Endodermal cell (in vitro differentiated cells): ENCODE results near the gene TSHZ2. TPM values are rescaled to one million over a fixed set of nuclear protein-coding genes. Genes with fewer than 3 reads are reported as not detected.
"Not testable (repeated sequence)": the region's sequence is repeated elsewhere in the genome, so short reads cannot be mapped to it uniquely, and the experiment has no call there.

Experiments
- DNase-seq: peaks from one replicate; pipeline ENCODE4 v3.0.0-alpha.2; 2017
- H3K27ac ChIP-seq: 2 replicates; pipeline ENCODE4 v1.5.1; 2013; ENCODE audit warnings: mild to moderate bottlenecking, low read depth, low read length, moderate library complexity
- H3K27me3 ChIP-seq: 2 replicates; pipeline ENCODE4 v1.6.1; 2013; ENCODE audit warnings: mild to moderate bottlenecking, low read length, moderate library complexity; ENCODE audit not compliant: insufficient read depth, control insufficient read depth, poor library complexity, severe bottlenecking
- H3K36me3 ChIP-seq: 2 replicates; pipeline ENCODE4 v1.7.0; 2013; ENCODE audit warnings: mild to moderate bottlenecking, low read length, moderate library complexity; ENCODE audit not compliant: control insufficient read depth, insufficient read depth
- H3K4me1 ChIP-seq: one replicate; pipeline ENCODE4 v1.7.0; 2013; ENCODE audit warnings: low read length; ENCODE audit not compliant: control insufficient read depth, insufficient read depth
- H3K4me3 ChIP-seq: 2 replicates; pipeline ENCODE4 v1.5.1; 2013; ENCODE audit warnings: mild to moderate bottlenecking, low read length, moderate library complexity
- H3K9ac ChIP-seq: 2 replicates; pipeline ENCODE4 v1.6.1; 2013; ENCODE audit warnings: mild to moderate bottlenecking, low read length, moderate library complexity; ENCODE audit not compliant: poor library complexity, severe bottlenecking; ENCODE audit errors: extremely low read depth
- H3K9me3 ChIP-seq: 2 replicates; pipeline ENCODE4 v1.6.1; 2013; ENCODE audit warnings: mild to moderate bottlenecking, low read length, moderate library complexity; ENCODE audit not compliant: control insufficient read depth
- H3K27ac Mint-ChIP-seq: 2 replicates; pipeline ENCODE4 v1.8.0; 2020; ENCODE audit warnings: mixed read lengths
- H3K27me3 Mint-ChIP-seq: 2 replicates; pipeline ENCODE4 v1.8.0; 2021; ENCODE audit warnings: mild to moderate bottlenecking, mixed read lengths; ENCODE audit not compliant: insufficient read depth
- H3K36me3 Mint-ChIP-seq: 2 replicates; pipeline ENCODE4 v1.8.0; 2020; ENCODE audit warnings: low read depth, mixed read lengths
- H3K4me1 Mint-ChIP-seq: 2 replicates; pipeline ENCODE4 v1.8.0; 2020; ENCODE audit warnings: mixed read lengths
- H3K4me3 Mint-ChIP-seq: 2 replicates; pipeline ENCODE4 v1.8.0; 2020; ENCODE audit warnings: mild to moderate bottlenecking, moderate library complexity, mixed read lengths
- H3K9me3 Mint-ChIP-seq: 2 replicates; pipeline ENCODE4 v1.8.0; 2020; ENCODE audit warnings: mild to moderate bottlenecking, mixed read lengths
- CTCF ChIP-seq: fragments of 200-600 bp; sonication (generic); conservative IDR thresholded peaks from 2 replicates; pipeline ENCODE4 v1.5.0; 2021; ENCODE audit warnings: antibody characterized with exemption, mild to moderate bottlenecking
- WGBS, 2 experiments: methylation state at CpG; one replicate each; pipeline versions ENCODE4 v1.1.5 to v1.1.7; 2013; ENCODE audit warnings: missing lambda C conversion rate in 2 of 2, mixed read lengths in 1 of 2; ENCODE audit not compliant: insufficient coverage in 1 of 2, insufficient read length in 1 of 2; 5-methylcytosine and 5-hydroxymethylcytosine counted together
- total RNA-seq, 2 donors: library from RNA; stranded (reverse); fragmentation: NEBNext Ultra II Directional in 1 of 2; extraction: Animal tissue kit (Norgen Biotek cat#: 25700) in 1 of 2; gene quantifications; 2 replicates in 1 of 2; 3 replicates in 1 of 2; pipeline ENCODE4 v1.2.1, GENCODE V29; 2021

TSHZ2 gene
- total RNA-seq, 2 donors from 2014 or later = 0.07 to 0.31 TPM

- Mint-ChIP-seq H3K36me3 (no peaks in the 10 kb centered on the region), H3K4me1 (peaks cover 14% of the 10 kb centered on the region), H3K27me3 (no peaks in the 10 kb centered on the region), H3K4me3 (no peak overlapping the region), H3K9me3 (no peaks in the 10 kb centered on the region), H3K27ac (no peak overlapping the region)
- H3K4me3 ChIP-seq = no peak overlapping the region
- H3K9ac ChIP-seq = no peak overlapping the region
- no peaks in the 10 kb centered on the region for H3K27me3 ChIP-seq
- no peak for TF ChIP-seq CTCF
- 91 to 96% methylated on average over 4 to 5 of the region's 5 CpGs for WGBS, 2 experiments
- H3K4me1 ChIP-seq = peaks cover 3% of the 10 kb centered on the region
- DNase-seq = no peak
- no peak overlapping the region for H3K27ac ChIP-seq
- H3K36me3 ChIP-seq = no peaks in the 10 kb centered on the region
- H3K9me3 ChIP-seq = no peaks in the 10 kb centered on the region
Observed at GRCh38 chr20:53085720-53086119, 113.6 kb downstream of the TSHZ2 start.

GRCh38 chr20:53087037-53087777, 115.0 kb downstream of the TSHZ2 start:
- DNase-seq = no peak
- Histone ChIP-seq H3K4me3 (no peak overlapping the region), H3K27ac (no peak overlapping the region), H3K27me3 (no peaks in the 10 kb centered on the region), H3K9me3 (no peaks in the 10 kb centered on the region), H3K4me1 (peaks cover 3% of the 10 kb centered on the region), H3K36me3 (no peaks in the 10 kb centered on the region), H3K9ac (no peak overlapping the region)
- 92 to 94% methylated on average over 8 of the region's 8 CpGs for WGBS, 2 experiments
- Mint-ChIP-seq H3K9me3 (no peaks in the 10 kb centered on the region), H3K27ac (no peak overlapping the region), H3K36me3 (no peaks in the 10 kb centered on the region), H3K4me1 (peaks cover 9% of the 10 kb centered on the region), H3K27me3 (no peaks in the 10 kb centered on the region), H3K4me3 (no peak overlapping the region)
- no peak for TF ChIP-seq CTCF

GRCh38 chr20:53088786-53089185, 116.6 kb downstream of the TSHZ2 start:
- Mint-ChIP-seq H3K27ac (no peak overlapping the region), H3K4me1 (peaks cover 3% of the 10 kb centered on the region), H3K36me3 (no peaks in the 10 kb centered on the region), H3K9me3 (no peaks in the 10 kb centered on the region), H3K4me3 (no peak overlapping the region), H3K27me3 (no peaks in the 10 kb centered on the region)
- DNase-seq = no peak
- no peak overlapping the region for H3K4me3 ChIP-seq
- WGBS, 2 experiments = 92 to 94% methylated on average over 8 to 10 of the region's 10 CpGs
- H3K27ac ChIP-seq = no peak overlapping the region
- no peaks in the 10 kb centered on the region for H3K9me3 ChIP-seq
- H3K36me3 ChIP-seq = no peaks in the 10 kb centered on the region
- no peak for TF ChIP-seq CTCF
- H3K9ac ChIP-seq = no peak overlapping the region
- H3K27me3 ChIP-seq = no peaks in the 10 kb centered on the region
- no peaks in the 10 kb centered on the region for H3K4me1 ChIP-seq

GRCh38 chr20:53089851-53090250, 117.7 kb downstream of the TSHZ2 start:
- not testable (repeated sequence) for H3K9me3 Mint-ChIP-seq, H3K9ac ChIP-seq, H3K27ac Mint-ChIP-seq, H3K9me3 ChIP-seq, H3K27ac ChIP-seq, H3K27me3 Mint-ChIP-seq, H3K4me1 ChIP-seq, DNase-seq, H3K4me3 ChIP-seq, H3K36me3 ChIP-seq, H3K27me3 ChIP-seq, H3K4me1 Mint-ChIP-seq, H3K36me3 Mint-ChIP-seq, H3K4me3 Mint-ChIP-seq
- WGBS, 2 experiments = 92% methylated on average over 1 of the region's 1 CpG; no CpG with 5 or more reads in 1 of the 2 experiments
